HG02610 (cell line): ENCODE measurements around the gene PDXP.
A peak's percentile ranks its signal among the peaks of the same experiment; 100 is the strongest.
"Not testable (repeated sequence)": the region's sequence is repeated elsewhere in the genome, so short reads cannot be mapped to it uniquely, and the experiment has no call there.

Experiments
- ATAC-seq: cut with Tn5 transposase; IDR thresholded peaks from one replicate; pipeline ENCODE4 v1.9.1; 2021; ENCODE audit warnings: mild to moderate bottlenecking, moderate library complexity; ENCODE audit not compliant: unreplicated experiment

Gene PDXP

GRCh38 chr22:37696260-37696656 lies 37.7 kb downstream of the PDXP start:
- ATAC-seq, result not testable (repeated sequence)

- ATAC-seq, result peak; percentile 91
Observed at GRCh38 chr22:37696657-37697537, 38.4 kb downstream of the PDXP start, which contains the start of gene TRIOBP. Gene TRIOBP, plus strand, starts transcription at chr22:37697048. Its CDS starts 4,318 bp downstream, at chr22:37701366.

- no peak for ATAC-seq
Observed at GRCh38 chr22:37697538-37697835, 39.0 kb downstream of the PDXP start.

GRCh38 chr22:37701141-37701786 lies 42.7 kb downstream of the PDXP start:
- ATAC-seq, result no peak

GRCh38 chr22:37703906-37704305 lies 45.4 kb downstream of the PDXP start:
- no peak for ATAC-seq

GRCh38 chr22:37704645-37705044 lies 46.1 kb downstream of the PDXP start:
- ATAC-seq, result no peak

GRCh38 chr22:37705205-37705604 lies 46.7 kb downstream of the PDXP start:
- no peak for ATAC-seq

- no peak for ATAC-seq
Observed at GRCh38 chr22:37708580-37709444, 50.3 kb downstream of the PDXP start.

GRCh38 chr22:37709445-37709765 lies 50.9 kb downstream of the PDXP start:
- ATAC-seq, result no peak

- no peak for ATAC-seq
Observed at GRCh38 chr22:37710675-37711074, 52.2 kb downstream of the PDXP start.

GRCh38 chr22:37711490-37711889 lies 53.0 kb downstream of the PDXP start:
- ATAC-seq, result no peak

GRCh38 chr22:37713761-37714160 lies 55.2 kb downstream of the PDXP start:
- no peak for ATAC-seq

- ATAC-seq, result no peak
Observed at GRCh38 chr22:37714634-37715033, 56.1 kb downstream of the PDXP start.

GRCh38 chr22:37715760-37716159 lies 57.2 kb downstream of the PDXP start:
- ATAC-seq, result no peak
